CD4-positive, alpha-beta T cell treated with Interleukin-17A for 1 hour (primary cell): Measurements from ENCODE around the gene DOK6.
A peak's percentile ranks its signal among the peaks of the same experiment; 100 is the strongest.
"Not testable (repeated sequence)": the region's sequence is repeated elsewhere in the genome, so short reads cannot be mapped to it uniquely, and the experiment has no call there.

Experiments
- DNase-seq: peaks from one replicate; pipeline ENCODE4 v3.0.0-alpha.2; 2020

The DOK6 gene

GRCh38 chr18:69631281-69631680 is 230.6 kb downstream of the DOK6 start:
- no peak for DNase-seq

GRCh38 chr18:69635482-69635881 is 234.8 kb downstream of the DOK6 start:
- no peak for DNase-seq

GRCh38 chr18:69636529-69637301 is 236.0 kb downstream of the DOK6 start:
- peak; percentile 18 for DNase-seq

- no peak for DNase-seq
Observed at GRCh38 chr18:69638056-69638455, 237.4 kb downstream of the DOK6 start.

GRCh38 chr18:69647702-69648101 is 247.0 kb downstream of the DOK6 start:
- DNase-seq: no peak

- no peak for DNase-seq
Observed at GRCh38 chr18:69648486-69648885, 247.8 kb downstream of the DOK6 start.

GRCh38 chr18:69649684-69650083 is 249.0 kb downstream of the DOK6 start:
- DNase-seq: no peak

- DNase-seq: no peak
Observed at GRCh38 chr18:69651243-69651642, 250.6 kb downstream of the DOK6 start.

- DNase-seq: no peak
Observed at GRCh38 chr18:69655816-69656215, 255.1 kb downstream of the DOK6 start.

- no peak for DNase-seq
Observed at GRCh38 chr18:69658103-69658502, 257.4 kb downstream of the DOK6 start.

GRCh38 chr18:69658685-69659084 is 258.0 kb downstream of the DOK6 start:
- DNase-seq: no peak

GRCh38 chr18:69659142-69659651 is 258.5 kb downstream of the DOK6 start:
- DNase-seq: no peak

GRCh38 chr18:69662090-69662489 is 261.4 kb downstream of the DOK6 start:
- DNase-seq: not testable (repeated sequence)

- no peak for DNase-seq
Observed at GRCh38 chr18:69664399-69664798, 263.7 kb downstream of the DOK6 start.

- no peak for DNase-seq
Observed at GRCh38 chr18:69674292-69674877, 273.7 kb downstream of the DOK6 start.

GRCh38 chr18:69674966-69675365 is 274.3 kb downstream of the DOK6 start:
- DNase-seq: no peak

GRCh38 chr18:69677595-69677994 is 276.9 kb downstream of the DOK6 start:
- no peak for DNase-seq

- DNase-seq: no peak
Observed at GRCh38 chr18:69680123-69680522, 279.4 kb downstream of the DOK6 start.

- no peak for DNase-seq
Observed at GRCh38 chr18:69683176-69683575, 282.5 kb downstream of the DOK6 start.

GRCh38 chr18:69684789-69685188 is 284.1 kb downstream of the DOK6 start:
- no peak for DNase-seq

GRCh38 chr18:69686861-69687260 is 286.2 kb downstream of the DOK6 start:
- DNase-seq: no peak

GRCh38 chr18:69689121-69689759 is 288.6 kb downstream of the DOK6 start:
- DNase-seq: no peak

GRCh38 chr18:69691008-69691760 is 290.5 kb downstream of the DOK6 start:
- no peak for DNase-seq
